GM15510 (cell line): ENCODE results near the gene SLC36A4.

Experiments
- POLR2A ChIP-seq: IDR thresholded peaks from 3 replicates; pipeline ENCODE4 v1.6.1; 2011; ENCODE audit warnings: borderline replicate concordance; ENCODE audit not compliant: insufficient read length; ENCODE audit errors: extremely low read depth

Gene SLC36A4

DNA sequence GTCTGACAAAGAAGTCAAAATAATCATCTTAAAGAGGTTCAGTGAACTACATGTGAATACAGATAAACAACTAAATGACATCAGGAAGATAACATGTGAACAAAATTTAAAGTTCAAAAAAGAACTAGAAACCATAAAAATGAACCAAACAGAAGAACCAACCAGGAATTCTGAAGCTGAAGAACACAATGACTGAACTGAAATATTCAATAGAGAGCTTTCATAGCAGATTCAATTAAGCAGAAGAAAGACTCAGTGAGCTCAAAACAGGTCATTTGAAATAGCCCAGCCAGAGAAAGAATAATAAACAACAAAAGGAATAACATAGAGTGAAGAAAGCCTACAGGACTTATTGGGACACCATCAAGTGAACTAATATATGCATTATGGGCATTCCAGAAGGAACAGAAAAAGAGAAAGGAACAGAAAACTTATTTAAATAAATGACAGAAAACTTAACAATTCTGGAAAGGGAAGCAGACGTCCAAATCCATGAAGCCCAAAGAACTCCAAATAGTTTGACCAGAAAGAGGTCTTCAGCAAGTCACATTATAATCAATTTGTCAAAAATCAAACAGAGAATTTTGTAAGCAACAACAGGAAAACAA, 11.0 kb upstream of the SLC36A4 start:
- TF ChIP-seq POLR2A = no peak

DNA sequence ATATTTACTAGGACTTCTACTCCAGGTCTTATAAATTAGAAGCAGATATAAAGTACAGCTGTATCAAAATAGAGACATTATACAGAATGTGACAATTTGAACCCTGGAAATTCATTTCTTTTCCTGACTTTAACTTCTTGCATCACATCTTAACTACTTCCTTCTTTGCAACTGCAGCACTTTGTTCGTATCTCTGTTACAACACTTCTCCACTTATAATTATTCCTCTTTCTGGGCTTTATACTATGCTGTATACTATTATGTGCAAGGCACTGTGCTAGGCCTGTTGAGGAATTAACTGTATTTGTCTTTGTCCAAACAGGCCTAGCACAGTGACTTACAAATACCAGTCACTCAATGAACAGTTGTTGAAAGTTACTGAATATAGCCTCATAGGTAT, 1.8 kb upstream of the SLC36A4 start:
- no peak for TF ChIP-seq POLR2A

DNA sequence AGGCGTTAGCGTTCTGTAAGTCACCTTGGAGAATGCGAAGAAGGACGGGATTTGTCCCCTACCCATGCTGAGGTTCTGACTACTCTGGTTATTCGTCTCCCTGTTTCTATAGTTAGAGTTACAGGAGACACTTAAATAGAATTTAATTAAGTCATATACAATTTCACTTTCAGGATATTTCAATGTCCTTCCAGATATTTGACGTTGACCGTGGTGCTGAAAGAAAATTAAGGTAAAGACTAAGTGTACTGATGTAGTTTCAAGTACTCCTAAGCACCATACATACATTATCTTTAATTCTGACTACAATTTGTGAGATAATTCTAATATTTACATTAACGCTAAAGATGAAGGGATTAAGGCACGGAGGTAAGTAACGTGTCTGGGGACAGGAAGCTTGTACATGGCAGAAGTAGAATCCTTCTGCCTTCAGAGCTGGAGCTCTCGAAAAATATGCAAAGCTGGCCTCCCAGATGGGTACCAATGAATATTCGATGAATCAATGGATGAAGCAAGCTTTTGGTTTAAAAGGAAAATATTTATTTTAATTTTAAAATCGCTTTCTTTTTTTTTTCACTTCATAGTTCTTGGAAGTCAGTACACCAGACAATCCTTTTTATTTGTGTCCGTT, 539 bp upstream of the SLC36A4 start:
- TF ChIP-seq POLR2A = no peak

DNA sequence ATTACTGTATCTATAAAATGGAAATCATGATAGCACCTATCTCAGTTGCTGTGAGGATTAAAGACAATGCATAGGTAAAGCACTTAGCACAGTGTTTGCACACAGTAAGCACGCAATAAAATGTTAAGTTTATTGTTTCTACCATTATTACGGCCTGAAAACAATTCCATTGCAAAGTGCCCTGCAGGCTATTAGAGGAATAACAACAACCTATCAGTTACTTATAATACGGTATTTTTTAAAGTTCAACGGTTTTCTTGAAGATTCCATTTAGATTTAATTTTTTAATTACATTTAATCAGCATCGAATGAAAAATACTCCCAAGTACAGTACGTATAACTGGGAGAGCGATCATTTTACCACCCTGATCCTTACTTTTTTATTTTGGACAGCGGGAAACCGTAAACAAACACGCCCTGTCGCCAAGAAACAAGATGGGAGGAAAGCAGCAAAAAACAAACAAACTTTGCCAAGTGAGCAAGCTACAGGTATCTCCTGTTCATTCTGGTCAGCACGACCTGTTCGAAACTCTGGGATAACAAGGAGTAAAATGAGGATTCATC, 893 bp downstream of the SLC36A4 start:
- no peak for TF ChIP-seq POLR2A

DNA sequence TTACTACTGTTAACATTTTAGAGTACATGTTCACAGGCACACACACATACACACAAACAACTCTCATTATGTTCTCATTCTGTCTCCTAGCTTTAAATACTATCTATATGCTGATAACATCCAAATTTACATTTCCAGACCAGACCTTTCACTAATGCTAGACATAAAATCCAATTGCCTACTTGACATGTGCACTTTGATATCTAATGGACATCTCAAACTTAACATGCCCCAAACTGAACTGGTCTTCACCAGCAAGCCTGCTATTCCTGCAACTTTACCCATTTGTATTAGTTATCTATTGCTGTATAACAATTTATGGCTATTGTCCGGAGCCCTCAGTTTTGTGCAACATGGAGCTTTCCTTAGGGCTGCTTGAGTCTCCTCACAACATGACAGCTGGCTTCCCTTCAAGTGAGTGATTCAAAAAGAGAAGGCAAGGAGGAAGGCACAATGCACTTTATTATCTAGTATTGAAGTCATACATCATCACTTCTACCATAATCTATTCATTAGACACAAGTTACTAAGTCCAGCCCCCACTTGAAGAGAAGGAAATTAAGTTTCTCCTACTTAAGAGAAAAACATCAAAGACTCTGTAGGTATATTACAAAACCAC, 3.0 kb downstream of the SLC36A4 start:
- TF ChIP-seq POLR2A = no peak

DNA sequence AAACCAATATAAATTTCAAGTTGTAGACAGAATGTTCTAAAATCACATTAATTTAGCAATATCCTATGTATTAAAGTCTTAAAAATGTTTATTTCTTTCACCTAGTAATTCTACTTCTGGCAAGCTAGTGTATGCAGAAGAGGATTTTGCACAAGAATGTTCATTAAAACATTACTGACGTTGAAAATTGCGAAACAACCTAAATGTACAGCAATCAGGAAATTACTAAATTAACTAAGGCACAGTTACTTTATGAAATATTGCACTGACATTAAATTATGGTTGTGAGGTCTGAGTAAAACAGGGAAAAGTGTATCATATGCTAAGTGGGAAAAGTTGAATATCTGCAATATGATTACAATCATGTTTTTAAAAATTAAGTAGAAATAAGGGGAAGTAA, 4.1 kb downstream of the SLC36A4 start:
- TF ChIP-seq POLR2A = no peak

DNA sequence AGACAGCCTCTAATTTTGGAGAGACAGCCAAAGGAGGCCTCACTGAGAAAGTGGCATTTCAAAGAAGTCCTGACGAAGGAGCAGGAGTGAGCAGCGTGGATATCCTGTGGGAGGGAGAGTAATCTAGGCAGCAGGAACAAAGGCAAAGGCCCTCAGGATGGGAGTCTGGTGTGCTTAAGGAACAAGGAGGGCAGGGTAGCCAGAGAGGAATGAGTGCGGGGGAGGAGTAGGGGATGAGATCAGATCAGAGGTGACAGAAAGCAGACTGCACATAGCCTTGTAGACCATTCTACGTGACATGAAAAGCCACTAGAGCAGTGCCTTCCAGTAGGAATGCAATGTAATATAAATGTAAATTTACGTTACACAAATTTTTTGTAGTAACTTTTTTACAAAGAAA, 5.6 kb downstream of the SLC36A4 start:
- TF ChIP-seq POLR2A = no peak

DNA sequence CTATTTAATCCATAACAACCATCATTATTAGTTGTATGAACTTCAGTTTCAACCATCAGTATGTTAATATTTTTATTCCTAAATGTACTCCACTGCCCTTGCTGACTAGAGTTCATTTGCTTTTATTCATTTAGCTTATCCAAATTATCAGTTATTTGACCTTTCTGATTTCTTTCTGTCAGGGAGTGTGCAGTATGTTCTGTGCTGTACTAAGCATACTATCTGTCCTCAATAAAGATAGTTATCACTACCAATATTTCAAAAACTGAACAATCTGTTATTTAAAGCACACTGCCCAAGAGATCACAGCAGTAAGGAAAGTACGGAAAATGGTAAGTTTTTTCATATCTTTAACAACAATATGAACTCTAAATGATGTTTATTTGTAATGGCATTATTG, 8.3 kb downstream of the SLC36A4 start:
- TF ChIP-seq POLR2A = no peak

DNA sequence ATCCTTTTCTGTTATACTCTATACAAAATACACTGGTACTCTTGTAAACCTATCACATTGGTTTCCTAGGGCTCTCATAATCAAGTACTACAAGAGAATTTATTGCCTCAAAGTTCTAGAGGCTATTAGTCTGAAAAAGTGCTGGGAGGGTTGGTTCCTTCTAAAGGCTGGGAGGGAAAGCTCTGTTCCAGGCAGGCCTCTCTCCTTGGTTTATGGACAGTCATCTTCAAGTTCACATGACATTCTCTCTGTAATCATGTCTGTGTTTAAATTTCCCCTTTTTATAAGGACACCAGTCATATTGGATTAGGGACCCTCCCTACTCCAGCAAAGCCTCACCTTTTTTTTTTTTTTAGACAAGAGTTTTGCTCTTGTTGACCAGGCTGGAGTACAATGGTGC, 9.1 kb downstream of the SLC36A4 start:
- no peak for TF ChIP-seq POLR2A

DNA sequence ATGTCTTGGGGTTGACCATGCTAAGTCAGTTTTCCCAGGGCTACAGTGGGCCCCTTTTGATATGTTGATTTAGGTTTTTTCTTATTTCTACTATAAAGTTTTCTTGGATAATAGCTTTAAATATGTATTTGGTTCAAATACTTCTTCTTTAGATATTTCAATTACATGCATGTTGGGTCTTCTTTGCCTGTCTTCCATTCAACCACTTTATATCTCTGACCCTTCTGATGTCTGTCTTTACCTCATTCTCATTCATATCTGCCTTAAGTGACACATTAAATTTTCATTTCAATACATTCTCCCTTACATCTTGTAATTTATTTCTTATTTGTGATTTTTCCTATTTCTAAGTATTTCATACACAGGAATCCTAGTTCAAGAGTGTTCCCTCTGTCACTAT, 10.5 kb downstream of the SLC36A4 start:
- TF ChIP-seq POLR2A = no peak

DNA sequence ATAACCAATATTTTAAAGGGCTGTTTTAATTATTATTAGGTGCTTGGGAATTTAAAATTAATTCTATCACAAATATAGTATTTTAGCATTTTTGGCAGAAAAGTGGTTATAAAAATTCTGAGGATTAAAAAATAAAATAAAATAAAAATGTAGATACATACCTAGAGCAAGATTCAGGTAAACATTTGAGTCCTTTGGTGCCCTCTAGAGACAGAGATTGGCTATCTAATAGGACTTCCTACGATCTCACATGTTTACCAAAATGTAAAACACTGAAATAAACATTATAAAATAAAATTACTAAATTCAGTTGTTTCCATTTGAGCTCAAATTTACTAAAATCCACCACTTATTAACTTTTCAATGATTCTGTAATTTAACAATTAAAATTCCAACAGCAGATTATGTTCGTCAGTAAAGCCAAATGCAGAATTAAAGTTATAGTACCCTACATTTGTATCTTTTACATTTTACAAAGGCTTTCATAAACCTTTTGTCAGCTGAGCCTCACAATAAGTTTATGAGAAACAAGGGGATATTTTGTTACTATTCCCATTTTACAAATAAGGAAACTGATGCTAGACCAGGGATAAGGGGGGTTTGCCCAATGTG, 27.7 kb downstream of the SLC36A4 start:
- TF ChIP-seq POLR2A = no peak

DNA sequence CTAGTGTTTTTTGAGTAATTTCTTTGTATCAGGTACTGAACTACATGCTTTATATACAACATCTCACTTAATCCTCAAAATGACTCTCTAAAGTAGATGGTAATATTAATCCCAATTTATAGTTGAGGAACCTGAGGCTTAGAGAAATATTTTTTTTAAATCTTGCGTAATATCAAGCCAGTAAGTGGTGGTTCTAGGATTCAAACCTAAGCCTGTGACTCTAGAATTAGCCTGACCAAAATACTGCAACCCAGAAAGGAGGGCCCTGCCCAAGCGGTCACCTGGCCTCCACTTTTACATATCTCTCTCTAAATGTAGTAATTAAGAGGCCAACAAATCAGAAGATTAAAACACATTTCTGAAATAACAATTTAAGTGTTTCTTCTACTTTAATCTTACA, 28.6 kb downstream of the SLC36A4 start:
- TF ChIP-seq POLR2A = no peak

DNA sequence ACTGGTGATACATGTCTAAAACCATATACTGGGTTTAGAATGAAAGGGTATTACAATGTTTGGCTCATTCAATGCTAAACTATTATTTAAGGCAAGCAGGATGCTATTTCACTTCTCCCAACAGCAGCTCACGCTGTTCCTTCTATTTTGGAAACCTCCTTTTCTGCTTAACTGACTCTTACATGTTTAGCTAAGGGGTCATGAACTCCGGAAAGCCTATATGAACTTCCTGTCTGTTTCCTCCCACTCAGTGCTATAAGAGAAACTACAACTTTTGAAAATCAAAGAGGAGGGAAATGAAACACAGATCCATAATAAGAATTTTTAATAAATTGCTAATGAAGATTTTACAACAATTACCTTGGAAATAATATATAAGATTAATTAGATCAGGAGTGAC, 30.9 kb downstream of the SLC36A4 start:
- TF ChIP-seq POLR2A = no peak

DNA sequence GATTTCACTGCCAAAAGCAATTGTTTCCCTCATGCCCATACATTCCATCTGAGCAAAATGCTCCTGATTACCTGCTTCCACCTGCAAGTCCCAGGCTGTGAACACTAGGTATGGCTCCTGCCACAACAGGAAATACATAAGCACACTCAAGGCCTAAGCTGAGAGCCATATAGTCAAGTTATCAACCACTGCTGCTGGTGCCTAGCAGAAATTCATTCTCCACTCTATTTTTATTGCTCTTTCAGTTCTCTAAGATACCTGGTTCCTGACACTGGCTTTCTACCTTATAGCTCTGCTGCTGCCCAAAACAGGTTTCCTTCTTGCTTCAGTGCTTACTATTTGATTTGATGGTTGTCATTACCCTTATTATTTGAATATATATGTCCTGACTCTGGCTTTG, 31.6 kb downstream of the SLC36A4 start:
- TF ChIP-seq POLR2A = no peak

DNA sequence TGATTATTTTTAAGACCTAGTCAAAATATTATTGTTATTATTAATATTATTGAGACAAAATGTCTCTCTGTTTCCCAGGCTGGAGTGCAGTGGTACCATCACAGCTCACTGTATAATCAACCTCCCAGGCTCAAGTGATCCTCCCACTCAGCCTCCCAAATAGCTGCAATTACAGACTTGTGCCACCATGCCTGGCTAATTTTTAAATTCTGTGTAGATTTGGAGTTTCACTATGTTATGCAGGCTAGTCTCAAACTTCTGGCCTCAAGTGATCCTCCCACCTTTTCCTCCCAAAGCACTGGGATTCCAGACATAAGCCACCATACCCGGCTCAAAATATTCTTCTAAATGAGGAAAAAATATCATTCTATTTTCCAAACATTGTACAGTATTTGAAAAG, 37.0 kb downstream of the SLC36A4 start:
- TF ChIP-seq POLR2A = no peak
